HL-60 (cell line): Measurements from ENCODE around the gene SHC3.

Experiments
- SPI1 ChIP-seq: IDR thresholded peaks from 2 replicates; pipeline ENCODE4 v1.6.1; 2012; ENCODE audit warnings: low read depth, mild to moderate bottlenecking, borderline replicate concordance
- TF ChIP-seq, protein P1 (sequence below): IDR thresholded peaks from one replicate; pipeline ENCODE4 v1.5.1; 2011; ENCODE audit warnings: low read length, control low read depth, inconsistent platforms; ENCODE audit not compliant: insufficient read depth

GRCh38 chr9:89175828-89176261 is 2.8 kb downstream of the SHC3 start:
- TF ChIP-seq, protein P1, sequence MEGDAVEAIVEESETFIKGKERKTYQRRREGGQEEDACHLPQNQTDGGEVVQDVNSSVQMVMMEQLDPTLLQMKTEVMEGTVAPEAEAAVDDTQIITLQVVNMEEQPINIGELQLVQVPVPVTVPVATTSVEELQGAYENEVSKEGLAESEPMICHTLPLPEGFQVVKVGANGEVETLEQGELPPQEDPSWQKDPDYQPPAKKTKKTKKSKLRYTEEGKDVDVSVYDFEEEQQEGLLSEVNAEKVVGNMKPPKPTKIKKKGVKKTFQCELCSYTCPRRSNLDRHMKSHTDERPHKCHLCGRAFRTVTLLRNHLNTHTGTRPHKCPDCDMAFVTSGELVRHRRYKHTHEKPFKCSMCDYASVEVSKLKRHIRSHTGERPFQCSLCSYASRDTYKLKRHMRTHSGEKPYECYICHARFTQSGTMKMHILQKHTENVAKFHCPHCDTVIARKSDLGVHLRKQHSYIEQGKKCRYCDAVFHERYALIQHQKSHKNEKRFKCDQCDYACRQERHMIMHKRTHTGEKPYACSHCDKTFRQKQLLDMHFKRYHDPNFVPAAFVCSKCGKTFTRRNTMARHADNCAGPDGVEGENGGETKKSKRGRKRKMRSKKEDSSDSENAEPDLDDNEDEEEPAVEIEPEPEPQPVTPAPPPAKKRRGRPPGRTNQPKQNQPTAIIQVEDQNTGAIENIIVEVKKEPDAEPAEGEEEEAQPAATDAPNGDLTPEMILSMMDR: no peak
- no peak for TF ChIP-seq SPI1
